ENCODE measurements around the gene KCNQ1. TPM values are rescaled to one million over a fixed set of nuclear protein-coding genes. Genes with fewer than 3 reads are reported as not detected.
A peak's percentile ranks its signal among the peaks of the same experiment; 100 is the strongest.

The KCNQ1 gene
- total and polyA plus RNA-seq, 9 of the 15 experiments (the other 6 are each of a cell fraction or from before 2014, with no cell fraction given), result 0.44 TPM; not detected in 8

GRCh38 chr11:2778630-2779498, 334.1 kb downstream of the KCNQ1 start (continued):
- TF ChIP-seq, protein P1, sequence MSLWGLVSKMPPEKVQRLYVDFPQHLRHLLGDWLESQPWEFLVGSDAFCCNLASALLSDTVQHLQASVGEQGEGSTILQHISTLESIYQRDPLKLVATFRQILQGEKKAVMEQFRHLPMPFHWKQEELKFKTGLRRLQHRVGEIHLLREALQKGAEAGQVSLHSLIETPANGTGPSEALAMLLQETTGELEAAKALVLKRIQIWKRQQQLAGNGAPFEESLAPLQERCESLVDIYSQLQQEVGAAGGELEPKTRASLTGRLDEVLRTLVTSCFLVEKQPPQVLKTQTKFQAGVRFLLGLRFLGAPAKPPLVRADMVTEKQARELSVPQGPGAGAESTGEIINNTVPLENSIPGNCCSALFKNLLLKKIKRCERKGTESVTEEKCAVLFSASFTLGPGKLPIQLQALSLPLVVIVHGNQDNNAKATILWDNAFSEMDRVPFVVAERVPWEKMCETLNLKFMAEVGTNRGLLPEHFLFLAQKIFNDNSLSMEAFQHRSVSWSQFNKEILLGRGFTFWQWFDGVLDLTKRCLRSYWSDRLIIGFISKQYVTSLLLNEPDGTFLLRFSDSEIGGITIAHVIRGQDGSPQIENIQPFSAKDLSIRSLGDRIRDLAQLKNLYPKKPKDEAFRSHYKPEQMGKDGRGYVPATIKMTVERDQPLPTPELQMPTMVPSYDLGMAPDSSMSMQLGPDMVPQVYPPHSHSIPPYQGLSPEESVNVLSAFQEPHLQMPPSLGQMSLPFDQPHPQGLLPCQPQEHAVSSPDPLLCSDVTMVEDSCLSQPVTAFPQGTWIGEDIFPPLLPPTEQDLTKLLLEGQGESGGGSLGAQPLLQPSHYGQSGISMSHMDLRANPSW (CRISPR knock-in tag; IDR thresholded peaks at IDR 0.05), result peak; percentile 95; the same call in 1 of the 2 replicates
- TF ChIP-seq POLR2G (IDR thresholded peaks at IDR 0.05; ENCODE audit: low read depth, low read length), result 0 out of 2 replicates have a peak, but pooled peaks have one; percentile 37
- TF ChIP-seq RBM22 (IDR thresholded peaks at IDR 0.05; ENCODE audit: low read depth, low read length, poor library complexity, severe bottlenecking), result no peak
- peak; percentile 54; the same call in 1 of the 2 replicates for TF ChIP-seq ZNF76 (CRISPR knock-in tag; IDR thresholded peaks at IDR 0.05; ENCODE audit: borderline replicate concordance)
- peak; percentile 99 for TF ChIP-seq CCNT2 (IDR thresholded peaks at IDR 0.05; ENCODE audit: borderline replicate concordance, extremely low read depth, insufficient read length, low read depth, low read length)
- peak; percentile 83 for TF ChIP-seq SMARCA4 (IDR thresholded peaks at IDR 0.05)
- TF ChIP-seq, protein P2, sequence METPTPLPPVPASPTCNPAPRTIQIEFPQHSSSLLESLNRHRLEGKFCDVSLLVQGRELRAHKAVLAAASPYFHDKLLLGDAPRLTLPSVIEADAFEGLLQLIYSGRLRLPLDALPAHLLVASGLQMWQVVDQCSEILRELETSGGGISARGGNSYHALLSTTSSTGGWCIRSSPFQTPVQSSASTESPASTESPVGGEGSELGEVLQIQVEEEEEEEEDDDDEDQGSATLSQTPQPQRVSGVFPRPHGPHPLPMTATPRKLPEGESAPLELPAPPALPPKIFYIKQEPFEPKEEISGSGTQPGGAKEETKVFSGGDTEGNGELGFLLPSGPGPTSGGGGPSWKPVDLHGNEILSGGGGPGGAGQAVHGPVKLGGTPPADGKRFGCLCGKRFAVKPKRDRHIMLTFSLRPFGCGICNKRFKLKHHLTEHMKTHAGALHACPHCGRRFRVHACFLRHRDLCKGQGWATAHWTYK (CRISPR knock-in tag; IDR thresholded peaks at IDR 0.05), result peak; percentile 75; the same call in 1 of the 2 replicates
- TF ChIP-seq KLF16 (IDR thresholded peaks at IDR 0.05), result peak; percentile 91
- 0 out of 2 replicates have a peak, but pooled peaks have one; percentile 33 for TF ChIP-seq PTTG1 (tag; IDR thresholded peaks at IDR 0.05; ENCODE audit: low read depth)
- TF ChIP-seq MTA2 (IDR thresholded peaks at IDR 0.05; ENCODE audit: low read depth), result peak; percentile 75; the same call in 1 of the 2 replicates
- TF ChIP-seq DPF2 (IDR thresholded peaks at IDR 0.05), result peak; percentile 89
- TF ChIP-seq ZKSCAN1 (IDR thresholded peaks at IDR 0.05; ENCODE audit: low read depth, low read length), result peak; percentile 75; the same call in 1 of the 2 replicates
- TF ChIP-seq NEUROD1 (IDR thresholded peaks at IDR 0.05; ENCODE audit: borderline replicate concordance, low read depth, low read length, partially characterized antibody), result peak; percentile 88
- TF ChIP-seq CBFA2T3 (IDR thresholded peaks at IDR 0.05), result peak; percentile 94
- TF ChIP-seq CREB1 (IDR thresholded peaks at IDR 0.05), result peak; percentile 27
- no peak for TF ChIP-seq CREB1 (CRISPR knock-in tag; IDR thresholded peaks at IDR 0.05)
- peak; percentile 64; the same call in 1 of the 2 replicates for TF ChIP-seq ZNF511 (CRISPR knock-in tag; IDR thresholded peaks at IDR 0.05)
- TF ChIP-seq ZNF165 (CRISPR knock-in tag; IDR thresholded peaks at IDR 0.05; ENCODE audit: borderline replicate concordance), result peak; percentile 79; the same call in 1 of the 2 replicates
- TF ChIP-seq, protein P3, sequence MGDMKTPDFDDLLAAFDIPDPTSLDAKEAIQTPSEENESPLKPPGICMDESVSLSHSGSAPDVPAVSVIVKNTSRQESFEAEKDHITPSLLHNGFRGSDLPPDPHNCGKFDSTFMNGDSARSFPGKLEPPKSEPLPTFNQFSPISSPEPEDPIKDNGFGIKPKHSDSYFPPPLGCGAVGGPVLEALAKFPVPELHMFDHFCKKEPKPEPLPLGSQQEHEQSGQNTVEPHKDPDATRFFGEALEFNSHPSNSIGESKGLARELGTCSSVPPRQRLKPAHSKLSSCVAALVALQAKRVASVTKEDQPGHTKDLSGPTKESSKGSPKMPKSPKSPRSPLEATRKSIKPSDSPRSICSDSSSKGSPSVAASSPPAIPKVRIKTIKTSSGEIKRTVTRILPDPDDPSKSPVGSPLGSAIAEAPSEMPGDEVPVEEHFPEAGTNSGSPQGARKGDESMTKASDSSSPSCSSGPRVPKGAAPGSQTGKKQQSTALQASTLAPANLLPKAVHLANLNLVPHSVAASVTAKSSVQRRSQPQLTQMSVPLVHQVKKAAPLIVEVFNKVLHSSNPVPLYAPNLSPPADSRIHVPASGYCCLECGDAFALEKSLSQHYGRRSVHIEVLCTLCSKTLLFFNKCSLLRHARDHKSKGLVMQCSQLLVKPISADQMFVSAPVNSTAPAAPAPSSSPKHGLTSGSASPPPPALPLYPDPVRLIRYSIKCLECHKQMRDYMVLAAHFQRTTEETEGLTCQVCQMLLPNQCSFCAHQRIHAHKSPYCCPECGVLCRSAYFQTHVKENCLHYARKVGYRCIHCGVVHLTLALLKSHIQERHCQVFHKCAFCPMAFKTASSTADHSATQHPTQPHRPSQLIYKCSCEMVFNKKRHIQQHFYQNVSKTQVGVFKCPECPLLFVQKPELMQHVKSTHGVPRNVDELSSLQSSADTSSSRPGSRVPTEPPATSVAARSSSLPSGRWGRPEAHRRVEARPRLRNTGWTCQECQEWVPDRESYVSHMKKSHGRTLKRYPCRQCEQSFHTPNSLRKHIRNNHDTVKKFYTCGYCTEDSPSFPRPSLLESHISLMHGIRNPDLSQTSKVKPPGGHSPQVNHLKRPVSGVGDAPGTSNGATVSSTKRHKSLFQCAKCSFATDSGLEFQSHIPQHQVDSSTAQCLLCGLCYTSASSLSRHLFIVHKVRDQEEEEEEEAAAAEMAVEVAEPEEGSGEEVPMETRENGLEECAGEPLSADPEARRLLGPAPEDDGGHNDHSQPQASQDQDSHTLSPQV (IDR thresholded peaks at IDR 0.05), result peak; percentile 85
